Neutrophil (primary cell): Measurements from ENCODE around the gene OSMR.

Experiments used
- H3K27ac ChIP-seq: fragments of 200-600 bp; sonication (generic); 2 replicates; pipeline ENCODE4 v1.5.1; 2016; ENCODE audit warnings: mild to moderate bottlenecking, moderate library complexity
- H3K27me3 ChIP-seq: fragments of 200-600 bp; sonication (generic); 2 replicates; pipeline ENCODE4 v1.6.0; 2016; ENCODE audit warnings: mild to moderate bottlenecking
- H3K36me3 ChIP-seq: fragments of 200-600 bp; sonication (generic); 2 replicates; pipeline ENCODE4 v1.5.1; 2017
- H3K4me1 ChIP-seq, 2 experiments: fragments of 200-600 bp in 1 of 2; sonication (generic) in 1 of 2; 1 replicate in 1 of 2; 2 replicates in 1 of 2; pipeline versions ENCODE4 v1.5.1 to v1.6.1; 2013 to 2016; ENCODE audit warnings: low read depth in 1 of 2, low read length in 1 of 2, mild to moderate bottlenecking in 1 of 2, moderate library complexity in 1 of 2; ENCODE audit not compliant: control insufficient read depth in 1 of 2, insufficient read depth in 1 of 2
- H3K4me3 ChIP-seq, 2 experiments: fragments of 200-600 bp in 1 of 2; sonication (generic) in 1 of 2; 1 replicate in 1 of 2; 2 replicates in 1 of 2; pipeline ENCODE4 v1.5.1; 2013 to 2016; ENCODE audit warnings: low read depth in 1 of 2, low read length in 1 of 2, mild to moderate bottlenecking in 1 of 2, moderate library complexity in 1 of 2
- H3K9me3 ChIP-seq: fragments of 200-600 bp; sonication (generic); 2 replicates; pipeline ENCODE4 v1.5.1; 2016
- CTCF ChIP-seq: fragments of 200-600 bp; sonication (generic); IDR thresholded peaks from 2 replicates; pipeline ENCODE4 v1.5.1; 2016; ENCODE audit warnings: antibody characterized with exemption

OSMR gene

GRCh38 chr5:38824821-38825220, 21.0 kb upstream of the OSMR start:
- no peak for TF ChIP-seq CTCF
- Histone ChIP-seq H3K9me3 (peaks cover 2% of the 10 kb centered on the region), H3K4me1 (no peaks in the 10 kb centered on the region), H3K27ac (no peak overlapping the region), H3K36me3 (no peaks in the 10 kb centered on the region), H3K27me3 (peaks cover 6% of the 10 kb centered on the region), H3K4me3 (no peak overlapping the region)

GRCh38 chr5:38825494-38825893, 20.3 kb upstream of the OSMR start:
- H3K27me3 ChIP-seq = peaks cover 11% of the 10 kb centered on the region
- no peaks in the 10 kb centered on the region for H3K4me1 ChIP-seq
- no peaks in the 10 kb centered on the region for H3K36me3 ChIP-seq
- no peak for TF ChIP-seq CTCF
- peaks cover 2% of the 10 kb centered on the region for H3K9me3 ChIP-seq
- no peak overlapping the region for H3K27ac ChIP-seq
- H3K4me3 ChIP-seq = no peak overlapping the region

GRCh38 chr5:38827525-38827924, 18.3 kb upstream of the OSMR start:
- H3K27me3 ChIP-seq = peaks cover 13% of the 10 kb centered on the region
- H3K27ac ChIP-seq = no peak overlapping the region

GRCh38 chr5:38830521-38831051, 15.2 kb upstream of the OSMR start:
- Histone ChIP-seq H3K27ac (no peak overlapping the region), H3K4me3 (no peak overlapping the region), H3K27me3 (peaks cover 22% of the 10 kb centered on the region), H3K9me3 (no peaks in the 10 kb centered on the region), H3K36me3 (no peaks in the 10 kb centered on the region), H3K4me1 (no peaks in the 10 kb centered on the region)
- TF ChIP-seq CTCF = no peak

More at GRCh38 chr5:38827525-38827924, 18.3 kb upstream of the OSMR start:
- TF ChIP-seq CTCF = no peak
- H3K9me3 ChIP-seq = no peaks in the 10 kb centered on the region
- no peaks in the 10 kb centered on the region for H3K4me1 ChIP-seq
- H3K4me3 ChIP-seq = no peak overlapping the region
- no peaks in the 10 kb centered on the region for H3K36me3 ChIP-seq

GRCh38 chr5:38831117-38831516, 14.7 kb upstream of the OSMR start:
- no peaks in the 10 kb centered on the region for H3K4me1 ChIP-seq
- H3K36me3 ChIP-seq = no peaks in the 10 kb centered on the region
- H3K27me3 ChIP-seq = peaks cover 26% of the 10 kb centered on the region
- no peak overlapping the region for H3K27ac ChIP-seq
- TF ChIP-seq CTCF = no peak
- H3K4me3 ChIP-seq = no peak overlapping the region
- H3K9me3 ChIP-seq = no peaks in the 10 kb centered on the region

GRCh38 chr5:38831909-38832308, 13.9 kb upstream of the OSMR start:
- H3K36me3 ChIP-seq = no peaks in the 10 kb centered on the region
- no peaks in the 10 kb centered on the region for H3K4me1 ChIP-seq
- peaks cover 32% of the 10 kb centered on the region for H3K27me3 ChIP-seq
- no peak overlapping the region for H3K27ac ChIP-seq
- no peak for TF ChIP-seq CTCF
- no peak overlapping the region for H3K4me3 ChIP-seq
- H3K9me3 ChIP-seq = no peaks in the 10 kb centered on the region
